RPMI7951 (cell line): Measurements from ENCODE around the gene DCX. TPM values are rescaled to one million over a fixed set of nuclear protein-coding genes. Genes with fewer than 3 reads are reported as not detected.
"Not testable (repeated sequence)": the region's sequence is repeated elsewhere in the genome, so short reads cannot be mapped to it uniquely, and the experiment has no call there.

Experiments
- DNase-seq: peaks from one replicate; pipeline ENCODE4 v3.0.0-alpha.2; 2012; ENCODE audit warnings: low read depth
- total RNA-seq: library from RNA; depleted of rRNA; stranded (reverse); fragments of >200 nt; shearing (Covaris generic); gene quantifications from 2 replicates; pipeline ENCODE4 v1.2.3, GENCODE V29; 2014

The DCX gene
- total RNA-seq, 1 experiment from 2014 or later: not detected

GRCh38 chrX:111372086-111372485 lies 39.9 kb downstream of the DCX start:
- no peak for DNase-seq

- no peak for DNase-seq
Observed at GRCh38 chrX:111365770-111366325, 46.1 kb downstream of the DCX start.

- no peak for DNase-seq
Observed at GRCh38 chrX:111363741-111364140, 48.3 kb downstream of the DCX start.

- no peak for DNase-seq
Observed at GRCh38 chrX:111361751-111362150, 50.2 kb downstream of the DCX start.

- DNase-seq: no peak
Observed at GRCh38 chrX:111360839-111361238, 51.2 kb downstream of the DCX start.

GRCh38 chrX:111355523-111356115 lies 56.4 kb downstream of the DCX start:
- DNase-seq: no peak

- no peak for DNase-seq
Observed at GRCh38 chrX:111354496-111354895, 57.5 kb downstream of the DCX start.

- DNase-seq: no peak
Observed at GRCh38 chrX:111353793-111354192, 58.2 kb downstream of the DCX start.

GRCh38 chrX:111352424-111352823 lies 59.6 kb downstream of the DCX start:
- DNase-seq: peak; percentile 62

- DNase-seq: no peak
Observed at GRCh38 chrX:111349934-111350333, 62.1 kb downstream of the DCX start.

- no peak for DNase-seq
Observed at GRCh38 chrX:111349101-111349500, 62.9 kb downstream of the DCX start.

- DNase-seq: no peak
Observed at GRCh38 chrX:111348429-111348828, 63.6 kb downstream of the DCX start.

GRCh38 chrX:111346150-111346549 lies 65.8 kb downstream of the DCX start:
- not testable (repeated sequence) for DNase-seq

GRCh38 chrX:111340054-111340453 lies 71.9 kb downstream of the DCX start:
- no peak for DNase-seq

- no peak for DNase-seq
Observed at GRCh38 chrX:111339212-111339611, 72.8 kb downstream of the DCX start.

- no peak for DNase-seq
Observed at GRCh38 chrX:111338095-111338698, 73.8 kb downstream of the DCX start.

GRCh38 chrX:111337067-111337637 lies 74.8 kb downstream of the DCX start:
- DNase-seq: no peak

- no peak for DNase-seq
Observed at GRCh38 chrX:111336141-111336540, 75.9 kb downstream of the DCX start.

- DNase-seq: no peak
Observed at GRCh38 chrX:111329370-111329769, 82.6 kb downstream of the DCX start.

- DNase-seq: no peak
Observed at GRCh38 chrX:111328858-111329257, 83.1 kb downstream of the DCX start.

- no peak for DNase-seq
Observed at GRCh38 chrX:111322231-111322855, 89.6 kb downstream of the DCX start.

- no peak for DNase-seq
Observed at GRCh38 chrX:111319451-111319850, 92.5 kb downstream of the DCX start.

GRCh38 chrX:111318901-111319300 lies 93.1 kb downstream of the DCX start:
- no peak for DNase-seq
